ENCODE data around the gene PES1. TPM values are rescaled to one million over a fixed set of nuclear protein-coding genes. Genes with fewer than 3 reads are reported as not detected.

Gene PES1
- total and polyA plus RNA-seq, 2 of the 13 experiments (the other 11 are each of a cell fraction or from before 2014, with no cell fraction given), result 65.1 to 94.7 TPM

GRCh38 chr22:30640839-30641430 is 49.2 kb upstream of the PES1 start (continued):
- no peak for TF ChIP-seq ZNF44 (CRISPR knock-in tag; IDR thresholded peaks at IDR 0.05)
- no peak for TF ChIP-seq ZNF251 (CRISPR knock-in tag; IDR thresholded peaks at IDR 0.05)
- TF ChIP-seq ZIK1 (CRISPR knock-in tag; IDR thresholded peaks at IDR 0.05; ENCODE audit: borderline replicate concordance, low read depth), result no peak
- no peak for TF ChIP-seq ZBTB38 (CRISPR knock-in tag; IDR thresholded peaks at IDR 0.05)
- TF ChIP-seq, protein P1, sequence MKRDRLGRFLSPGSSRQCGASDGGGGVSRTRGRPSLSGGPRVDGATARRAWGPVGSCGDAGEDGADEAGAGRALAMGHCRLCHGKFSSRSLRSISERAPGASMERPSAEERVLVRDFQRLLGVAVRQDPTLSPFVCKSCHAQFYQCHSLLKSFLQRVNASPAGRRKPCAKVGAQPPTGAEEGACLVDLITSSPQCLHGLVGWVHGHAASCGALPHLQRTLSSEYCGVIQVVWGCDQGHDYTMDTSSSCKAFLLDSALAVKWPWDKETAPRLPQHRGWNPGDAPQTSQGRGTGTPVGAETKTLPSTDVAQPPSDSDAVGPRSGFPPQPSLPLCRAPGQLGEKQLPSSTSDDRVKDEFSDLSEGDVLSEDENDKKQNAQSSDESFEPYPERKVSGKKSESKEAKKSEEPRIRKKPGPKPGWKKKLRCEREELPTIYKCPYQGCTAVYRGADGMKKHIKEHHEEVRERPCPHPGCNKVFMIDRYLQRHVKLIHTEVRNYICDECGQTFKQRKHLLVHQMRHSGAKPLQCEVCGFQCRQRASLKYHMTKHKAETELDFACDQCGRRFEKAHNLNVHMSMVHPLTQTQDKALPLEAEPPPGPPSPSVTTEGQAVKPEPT (CRISPR knock-in tag; IDR thresholded peaks at IDR 0.05; ENCODE audit: low read depth), result no peak
- TF ChIP-seq POLR2A (IDR thresholded peaks at IDR 0.05; ENCODE audit: insufficient read depth in 1 of 2, low read depth in 2 of 2, low read length in 2 of 2), result no peak

DNA sequence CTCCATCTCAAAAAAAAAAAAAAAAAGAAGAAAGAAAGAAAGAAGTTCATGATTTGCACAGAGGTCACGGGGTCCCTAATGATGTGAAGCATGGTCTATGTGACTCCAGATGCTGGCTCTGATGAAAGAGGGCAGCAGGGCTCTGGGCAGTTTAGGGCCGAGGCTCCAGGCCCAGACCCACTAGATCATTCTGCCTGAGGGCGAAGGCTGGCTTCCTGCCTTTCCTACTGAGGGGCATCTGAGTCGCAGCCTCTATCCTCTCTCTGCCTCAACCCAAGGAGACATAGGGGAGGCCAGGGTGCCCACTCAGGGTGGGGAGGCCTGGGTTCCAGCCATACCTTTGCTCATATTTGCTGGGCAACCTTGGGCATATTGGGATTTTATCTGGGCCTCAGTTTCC is 48.7 kb upstream of the PES1 start:
- no peak for FAIRE-seq
- Histone ChIP-seq H3K4me3 (replicated peaks in 1 of 3; ENCODE audit: insufficient read depth in 1 of 3, low read depth in 2 of 3, low read length in 3 of 3) (no peak overlapping the region), H4K20me1 (ENCODE audit: insufficient read depth, low read length) (no peaks in the 10 kb centered on the region), H3K9ac (ENCODE audit: insufficient read depth, low read depth, low read length) (no peak overlapping the region), H2AFZ (ENCODE audit: low read length) (no peak overlapping the region), H3K9me3 (ENCODE audit: low read length) (no peaks in the 10 kb centered on the region), H3K79me2 (ENCODE audit: insufficient read depth, low read length) (no peaks in the 10 kb centered on the region), H3K36me3 (replicated peaks in 1 of 2; ENCODE audit: control insufficient read depth in 1 of 2, insufficient read depth in 2 of 2, low read length in 2 of 2) (no peaks in the 10 kb centered on the region), H3K4me1 (ENCODE audit: insufficient read depth, low read length) (peaks cover 10% of the 10 kb centered on the region), H3K27ac (ENCODE audit: extremely low read length, insufficient read depth, low read length) (no peak overlapping the region), H3K4me2 (ENCODE audit: low read depth, low read length) (no peak overlapping the region), H3K27me3 (ENCODE audit: control insufficient read depth in 1 of 2, insufficient read depth in 2 of 2, low read length in 2 of 2) (peaks cover 0 to 6% of the 10 kb centered on the region in 2 experiments; a peak in 4 of 5 replicates)
- TF ChIP-seq SKI (IDR thresholded peaks at IDR 0.05; ENCODE audit: partially characterized antibody) (no peak), ZSCAN29 (CRISPR knock-in tag; conservative IDR thresholded peaks at IDR 0.05) (no peak), ZNF484 (CRISPR knock-in tag; IDR thresholded peaks at IDR 0.05; ENCODE audit: borderline replicate concordance, low read depth) (no peak), ZNF567 (CRISPR knock-in tag; IDR thresholded peaks at IDR 0.05; ENCODE audit: borderline replicate concordance) (no peak), MNT (IDR thresholded peaks at IDR 0.05) (no peak)
- TF ChIP-seq, protein P2, sequence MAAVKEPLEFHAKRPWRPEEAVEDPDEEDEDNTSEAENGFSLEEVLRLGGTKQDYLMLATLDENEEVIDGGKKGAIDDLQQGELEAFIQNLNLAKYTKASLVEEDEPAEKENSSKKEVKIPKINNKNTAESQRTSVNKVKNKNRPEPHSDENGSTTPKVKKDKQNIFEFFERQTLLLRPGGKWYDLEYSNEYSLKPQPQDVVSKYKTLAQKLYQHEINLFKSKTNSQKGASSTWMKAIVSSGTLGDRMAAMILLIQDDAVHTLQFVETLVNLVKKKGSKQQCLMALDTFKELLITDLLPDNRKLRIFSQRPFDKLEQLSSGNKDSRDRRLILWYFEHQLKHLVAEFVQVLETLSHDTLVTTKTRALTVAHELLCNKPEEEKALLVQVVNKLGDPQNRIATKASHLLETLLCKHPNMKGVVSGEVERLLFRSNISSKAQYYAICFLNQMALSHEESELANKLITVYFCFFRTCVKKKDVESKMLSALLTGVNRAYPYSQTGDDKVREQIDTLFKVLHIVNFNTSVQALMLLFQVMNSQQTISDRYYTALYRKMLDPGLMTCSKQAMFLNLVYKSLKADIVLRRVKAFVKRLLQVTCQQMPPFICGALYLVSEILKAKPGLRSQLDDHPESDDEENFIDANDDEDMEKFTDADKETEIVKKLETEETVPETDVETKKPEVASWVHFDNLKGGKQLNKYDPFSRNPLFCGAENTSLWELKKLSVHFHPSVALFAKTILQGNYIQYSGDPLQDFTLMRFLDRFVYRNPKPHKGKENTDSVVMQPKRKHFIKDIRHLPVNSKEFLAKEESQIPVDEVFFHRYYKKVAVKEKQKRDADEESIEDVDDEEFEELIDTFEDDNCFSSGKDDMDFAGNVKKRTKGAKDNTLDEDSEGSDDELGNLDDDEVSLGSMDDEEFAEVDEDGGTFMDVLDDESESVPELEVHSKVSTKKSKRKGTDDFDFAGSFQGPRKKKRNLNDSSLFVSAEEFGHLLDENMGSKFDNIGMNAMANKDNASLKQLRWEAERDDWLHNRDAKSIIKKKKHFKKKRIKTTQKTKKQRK (IDR thresholded peaks at IDR 0.05; ENCODE audit: low read length), result no peak
- no TSS peak for BruUV-seq (replicated peaks)
- no peak for DNase-seq (ENCODE audit: low spot score)
- ATAC-seq, result no peak
- ChIA-PET CTCF (ENCODE audit: low intra/inter-chr PET ratio, low total read pairs) (no interaction called here), POLR2A (no interaction called here)
- 24% methylated on average over 2 of the region's 4 CpGs for WGBS (ENCODE audit: low lambda C conversion rate)
- intact Hi-C loops (cut with micrococcal nuclease; ENCODE audit: unreplicated experiment), result no loop called here
- in situ Hi-C loops (cut with HindIII; ENCODE audit: extremely low pct_ligation_motif_present, low pct_unique_long_range_greater_than_20kb), result no loop called here

All from HepG2 (cell line).